ENCODE data around the gene HYI. TPM values are rescaled to one million over a fixed set of nuclear protein-coding genes. Genes with fewer than 3 reads are reported as not detected.

HYI gene
- total RNA-seq, 5 donors from 2014 or later (not counting 1 experiment from before 2014, with no cell fraction given) = 14.9 to 27.4 (median 19.9) TPM

- peaks cover 0 to 3% of the 10 kb centered on the region in 2 donors for H3K27me3 Mint-ChIP-seq
- CTCF ChIA-PET = no interaction called here
- no peak overlapping the region for H3K27ac ChIP-seq (ENCODE audit: low read length)
- no peak overlapping the region for H3K4me3 Mint-ChIP-seq
- no peak overlapping the region for H3K27ac Mint-ChIP-seq
- H3K9me3 Mint-ChIP-seq = no peaks in the 10 kb centered on the region
- H3K27me3 ChIP-seq (replicated peaks in 1 of 2; ENCODE audit: control insufficient read depth in 2 of 2, extremely low read depth in 1 of 2, insufficient read depth in 2 of 2, low read length in 1 of 2) = peaks cover 0 to 9% of the 10 kb centered on the region in 2 experiments
- H3K36me3 Mint-ChIP-seq = no peaks in the 10 kb centered on the region
- no peaks in the 10 kb centered on the region for H3K4me1 ChIP-seq (ENCODE audit: control insufficient read depth in 1 of 2, extremely low read depth in 1 of 2, insufficient read depth in 2 of 2, low read length in 2 of 2)
- H3K36me3 ChIP-seq (ENCODE audit: control insufficient read depth in 2 of 2, extremely low read depth in 1 of 2, insufficient read depth in 1 of 2, low read length in 1 of 2) = no peaks in the 10 kb centered on the region
- WGBS (ENCODE audit: insufficient coverage) = 75% methylated on average over 2 of the region's 3 CpGs
- DNase-seq = no peak
- POLR2A ChIA-PET = no interaction called here
- ATAC-seq (replicated peaks in 1 of 4) = no peak
- peaks cover 4 to 7% (median 4%) of the 10 kb centered on the region in 3 donors for H3K4me1 Mint-ChIP-seq
- H3K9me3 ChIP-seq = no peaks in the 10 kb centered on the region
- H3K4me3 ChIP-seq (ENCODE audit: control insufficient read depth in 1 of 2, extremely low read depth in 1 of 2, low read length in 1 of 2) = no peak overlapping the region
Measured at GRCh38 chr1:43468414-43468813, 14.7 kb upstream of the HYI start.

- Mint-ChIP-seq H3K36me3 (no peaks in the 10 kb centered on the region), H3K27ac (no peak overlapping the region), H3K4me1 (peaks cover 4 to 7% (median 4%) of the 10 kb centered on the region in 3 donors), H3K9me3 (no peaks in the 10 kb centered on the region), H3K4me3 (no peak overlapping the region), H3K27me3 (no peaks in the 10 kb centered on the region)
- ChIA-PET POLR2A (no interaction called here), CTCF (no interaction called here)
- Histone ChIP-seq H3K36me3 (ENCODE audit: control insufficient read depth in 2 of 2, extremely low read depth in 1 of 2, insufficient read depth in 1 of 2, low read length in 1 of 2) (no peaks in the 10 kb centered on the region), H3K4me3 (ENCODE audit: control insufficient read depth in 1 of 2, extremely low read depth in 1 of 2, low read length in 1 of 2) (no peak overlapping the region), H3K9me3 (no peaks in the 10 kb centered on the region), H3K27ac (ENCODE audit: low read length) (no peak overlapping the region), H3K4me1 (ENCODE audit: control insufficient read depth in 1 of 2, extremely low read depth in 1 of 2, insufficient read depth in 2 of 2, low read length in 2 of 2) (no peaks in the 10 kb centered on the region), H3K27me3 (replicated peaks in 1 of 2; ENCODE audit: control insufficient read depth in 2 of 2, extremely low read depth in 1 of 2, insufficient read depth in 2 of 2, low read length in 1 of 2) (peaks cover 0 to 9% of the 10 kb centered on the region in 2 experiments)
- no peak for DNase-seq
- no peak for ATAC-seq (replicated peaks in 1 of 4)
- 46% methylated on average over 2 of the region's 2 CpGs for WGBS (ENCODE audit: insufficient coverage)
Measured at GRCh38 chr1:43466403-43466802, 12.7 kb upstream of the HYI start.

GRCh38 chr1:43465505-43466067, 11.9 kb upstream of the HYI start:
- no peaks in the 10 kb centered on the region for H3K36me3 ChIP-seq (ENCODE audit: control insufficient read depth in 2 of 2, extremely low read depth in 1 of 2, insufficient read depth in 1 of 2, low read length in 1 of 2)
- H3K36me3 Mint-ChIP-seq = no peaks in the 10 kb centered on the region
- H3K27ac ChIP-seq (ENCODE audit: low read length) = no peak overlapping the region
- ChIA-PET CTCF (no interaction called here), POLR2A (interaction anchor here in 1 of 2 donors (0.5 kb wide), 1 partner anchor 23 kb away, joined by 7 read pairs; no protein-coding TSS in a partner anchor)
- no peaks in the 10 kb centered on the region for H3K27me3 Mint-ChIP-seq
- no peak overlapping the region for H3K4me3 Mint-ChIP-seq
- H3K4me3 ChIP-seq (ENCODE audit: control insufficient read depth in 1 of 2, extremely low read depth in 1 of 2, low read length in 1 of 2) = no peak overlapping the region
- no peaks in the 10 kb centered on the region for H3K4me1 ChIP-seq (ENCODE audit: control insufficient read depth in 1 of 2, extremely low read depth in 1 of 2, insufficient read depth in 2 of 2, low read length in 2 of 2)
- 57% methylated on average over 1 of the region's 3 CpGs for WGBS (ENCODE audit: insufficient coverage)
- DNase-seq = no peak
- no peak for ATAC-seq (replicated peaks in 1 of 4)
- no peaks in the 10 kb centered on the region for H3K9me3 ChIP-seq
- H3K27ac Mint-ChIP-seq = no peak overlapping the region
- H3K4me1 Mint-ChIP-seq = peaks cover 4 to 7% (median 4%) of the 10 kb centered on the region in 3 donors
- no peaks in the 10 kb centered on the region for H3K9me3 Mint-ChIP-seq
- H3K27me3 ChIP-seq (replicated peaks in 1 of 2; ENCODE audit: control insufficient read depth in 2 of 2, extremely low read depth in 1 of 2, insufficient read depth in 2 of 2, low read length in 1 of 2) = peaks cover 0 to 9% of the 10 kb centered on the region in 2 experiments

- CTCF ChIA-PET = no interaction called here
- no peak for DNase-seq
- Mint-ChIP-seq H3K4me1 (peaks cover 4 to 7% (median 4%) of the 10 kb centered on the region in 3 donors), H3K4me3 (no peak overlapping the region), H3K27ac (no peak overlapping the region), H3K36me3 (no peaks in the 10 kb centered on the region), H3K27me3 (no peaks in the 10 kb centered on the region), H3K9me3 (no peaks in the 10 kb centered on the region)
- 60% methylated on average over 1 of the region's 13 CpGs for WGBS (ENCODE audit: insufficient coverage)
- H3K4me1 ChIP-seq (ENCODE audit: control insufficient read depth in 1 of 2, extremely low read depth in 1 of 2, insufficient read depth in 2 of 2, low read length in 2 of 2) = no peaks in the 10 kb centered on the region
- H3K27ac ChIP-seq (ENCODE audit: low read length) = no peak overlapping the region
- no peak for ATAC-seq (replicated peaks in 1 of 4)
- H3K36me3 ChIP-seq (ENCODE audit: control insufficient read depth in 2 of 2, extremely low read depth in 1 of 2, insufficient read depth in 1 of 2, low read length in 1 of 2) = no peaks in the 10 kb centered on the region
- H3K4me3 ChIP-seq (ENCODE audit: control insufficient read depth in 1 of 2, extremely low read depth in 1 of 2, low read length in 1 of 2) = no peak overlapping the region
- H3K9me3 ChIP-seq = no peaks in the 10 kb centered on the region
- POLR2A ChIA-PET = interaction anchor here in 1 of 2 donors (0.5 to 0.7 kb wide), 2 partner anchors 24 to 81 kb away, joined by 7 read pairs; no protein-coding TSS in a partner anchor
- H3K27me3 ChIP-seq (replicated peaks in 1 of 2; ENCODE audit: control insufficient read depth in 2 of 2, extremely low read depth in 1 of 2, insufficient read depth in 2 of 2, low read length in 1 of 2) = peaks cover 0 to 9% of the 10 kb centered on the region in 2 experiments
Measured at GRCh38 chr1:43464681-43465504, 11.2 kb upstream of the HYI start.

- H3K9me3 ChIP-seq = no peaks in the 10 kb centered on the region
- no peak overlapping the region for H3K4me3 ChIP-seq (ENCODE audit: control insufficient read depth in 1 of 2, extremely low read depth in 1 of 2, low read length in 1 of 2)
- H3K36me3 ChIP-seq (ENCODE audit: control insufficient read depth in 2 of 2, extremely low read depth in 1 of 2, insufficient read depth in 1 of 2, low read length in 1 of 2) = no peaks in the 10 kb centered on the region
- H3K27me3 Mint-ChIP-seq = peaks cover 0 to 4% of the 10 kb centered on the region in 2 donors
- WGBS (ENCODE audit: insufficient coverage) = no CpG with 5 or more reads among the region's 2 CpGs
- DNase-seq (no peak), ATAC-seq (replicated peaks in 1 of 4) (no peak)
- H3K27ac ChIP-seq (ENCODE audit: low read length) = no peak overlapping the region
- no peaks in the 10 kb centered on the region for H3K9me3 Mint-ChIP-seq
- no peaks in the 10 kb centered on the region for H3K36me3 Mint-ChIP-seq
- POLR2A ChIA-PET = no interaction called here
- no peaks in the 10 kb centered on the region for H3K4me1 ChIP-seq (ENCODE audit: control insufficient read depth in 1 of 2, extremely low read depth in 1 of 2, insufficient read depth in 2 of 2, low read length in 2 of 2)
- CTCF ChIA-PET = interaction anchor here in 1 of 2 donors (0.6 kb wide), 1 partner anchor 685 kb away, joined by 3 read pairs; no protein-coding TSS in a partner anchor
- no peak overlapping the region for H3K27ac Mint-ChIP-seq
- H3K4me3 Mint-ChIP-seq = no peak overlapping the region
- peaks cover 4 to 7% (median 4%) of the 10 kb centered on the region in 3 donors for H3K4me1 Mint-ChIP-seq
- H3K27me3 ChIP-seq (replicated peaks in 1 of 2; ENCODE audit: control insufficient read depth in 2 of 2, extremely low read depth in 1 of 2, insufficient read depth in 2 of 2, low read length in 1 of 2) = peaks cover 0 to under 1% of the 10 kb centered on the region in 2 experiments
Measured at GRCh38 chr1:43463479-43463878, 9.7 kb upstream of the HYI start.

GRCh38 chr1:43460988-43461693, 7.4 kb upstream of the HYI start:
- ChIA-PET POLR2A (no interaction called here), CTCF (no interaction called here)
- Histone ChIP-seq H3K4me1 (ENCODE audit: control insufficient read depth in 1 of 2, extremely low read depth in 1 of 2, insufficient read depth in 2 of 2, low read length in 2 of 2) (no peaks in the 10 kb centered on the region), H3K9me3 (no peaks in the 10 kb centered on the region), H3K36me3 (ENCODE audit: control insufficient read depth in 2 of 2, extremely low read depth in 1 of 2, insufficient read depth in 1 of 2, low read length in 1 of 2) (no peaks in the 10 kb centered on the region), H3K27ac (ENCODE audit: low read length) (no peak overlapping the region), H3K4me3 (ENCODE audit: control insufficient read depth in 1 of 2, extremely low read depth in 1 of 2, low read length in 1 of 2) (no peak overlapping the region), H3K27me3 (replicated peaks in 1 of 2; ENCODE audit: control insufficient read depth in 2 of 2, extremely low read depth in 1 of 2, insufficient read depth in 2 of 2, low read length in 1 of 2) (peaks cover 0 to 4% of the 10 kb centered on the region in 2 experiments)
- Mint-ChIP-seq H3K27ac (no peak overlapping the region), H3K36me3 (no peaks in the 10 kb centered on the region), H3K27me3 (peaks cover 10 to 14% of the 10 kb centered on the region in 2 donors), H3K9me3 (no peaks in the 10 kb centered on the region), H3K4me3 (no peak overlapping the region), H3K4me1 (peaks cover 0 to 2% (median 0%) of the 10 kb centered on the region in 3 donors)
- no peak for ATAC-seq (replicated peaks in 1 of 4)
- no peak for DNase-seq
- 84% methylated on average over 4 of the region's 5 CpGs for WGBS (ENCODE audit: insufficient coverage)
